Measurements from ENCODE around the gene INTU.

Gene INTU

DNA sequence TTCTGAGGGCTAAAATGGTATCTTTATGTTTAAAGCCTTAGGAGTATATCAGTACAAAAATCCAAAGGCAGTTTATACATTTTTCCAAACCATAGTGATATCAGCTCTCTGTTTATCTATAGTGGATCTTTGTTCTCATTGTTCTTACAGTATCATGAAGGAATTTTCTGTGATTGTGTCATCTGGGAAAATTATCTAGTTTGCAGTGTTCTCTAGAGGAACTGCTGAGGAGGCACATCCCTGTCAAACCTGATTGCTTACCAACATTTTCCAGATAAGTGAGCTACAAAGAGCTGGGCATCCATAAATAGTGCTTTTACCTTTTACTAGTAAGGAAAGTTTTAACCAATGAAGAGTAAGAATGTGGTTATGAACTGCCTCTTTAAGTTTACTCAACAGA, 52.5 kb downstream of the INTU start:
- no peak for DNase-seq (ENCODE audit: low read depth)
- in situ Hi-C loops (cut with HindIII; ENCODE audit: low sequenced_read_pairs), result no loop called here
- no peak overlapping the region for H3K4me3 ChIP-seq (ENCODE audit: low read depth, low read length)
- TF ChIP-seq, protein P1, sequence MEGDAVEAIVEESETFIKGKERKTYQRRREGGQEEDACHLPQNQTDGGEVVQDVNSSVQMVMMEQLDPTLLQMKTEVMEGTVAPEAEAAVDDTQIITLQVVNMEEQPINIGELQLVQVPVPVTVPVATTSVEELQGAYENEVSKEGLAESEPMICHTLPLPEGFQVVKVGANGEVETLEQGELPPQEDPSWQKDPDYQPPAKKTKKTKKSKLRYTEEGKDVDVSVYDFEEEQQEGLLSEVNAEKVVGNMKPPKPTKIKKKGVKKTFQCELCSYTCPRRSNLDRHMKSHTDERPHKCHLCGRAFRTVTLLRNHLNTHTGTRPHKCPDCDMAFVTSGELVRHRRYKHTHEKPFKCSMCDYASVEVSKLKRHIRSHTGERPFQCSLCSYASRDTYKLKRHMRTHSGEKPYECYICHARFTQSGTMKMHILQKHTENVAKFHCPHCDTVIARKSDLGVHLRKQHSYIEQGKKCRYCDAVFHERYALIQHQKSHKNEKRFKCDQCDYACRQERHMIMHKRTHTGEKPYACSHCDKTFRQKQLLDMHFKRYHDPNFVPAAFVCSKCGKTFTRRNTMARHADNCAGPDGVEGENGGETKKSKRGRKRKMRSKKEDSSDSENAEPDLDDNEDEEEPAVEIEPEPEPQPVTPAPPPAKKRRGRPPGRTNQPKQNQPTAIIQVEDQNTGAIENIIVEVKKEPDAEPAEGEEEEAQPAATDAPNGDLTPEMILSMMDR (IDR thresholded peaks at IDR 0.05; ENCODE audit: low read depth, low read length, missing control alignments), result no peak

DNA sequence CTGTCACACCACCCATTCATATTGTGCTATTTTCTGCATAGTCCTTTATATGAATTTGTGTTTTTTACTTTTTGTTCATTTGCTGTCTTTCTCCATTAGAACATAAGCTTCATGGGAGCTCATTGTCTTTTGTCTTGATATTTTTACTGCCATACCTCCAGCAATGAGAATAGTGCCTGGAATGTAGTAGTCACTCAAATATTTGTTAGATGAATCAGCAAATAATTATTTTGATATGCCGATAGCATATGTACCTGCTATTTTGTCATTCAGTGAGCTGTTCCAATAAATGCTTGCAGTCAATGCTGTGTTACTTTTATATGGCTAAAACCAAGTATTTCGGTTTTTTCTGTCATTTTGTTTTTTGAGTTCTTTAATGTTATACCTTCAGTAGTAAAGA, 53.9 kb downstream of the INTU start:
- in situ Hi-C loops (cut with HindIII; ENCODE audit: low sequenced_read_pairs), result no loop called here
- no peak for DNase-seq (ENCODE audit: low read depth)
- no peak overlapping the region for H3K4me3 ChIP-seq (ENCODE audit: low read depth, low read length)
- TF ChIP-seq, protein P1 (IDR thresholded peaks at IDR 0.05; ENCODE audit: low read depth, low read length, missing control alignments), result no peak

DNA sequence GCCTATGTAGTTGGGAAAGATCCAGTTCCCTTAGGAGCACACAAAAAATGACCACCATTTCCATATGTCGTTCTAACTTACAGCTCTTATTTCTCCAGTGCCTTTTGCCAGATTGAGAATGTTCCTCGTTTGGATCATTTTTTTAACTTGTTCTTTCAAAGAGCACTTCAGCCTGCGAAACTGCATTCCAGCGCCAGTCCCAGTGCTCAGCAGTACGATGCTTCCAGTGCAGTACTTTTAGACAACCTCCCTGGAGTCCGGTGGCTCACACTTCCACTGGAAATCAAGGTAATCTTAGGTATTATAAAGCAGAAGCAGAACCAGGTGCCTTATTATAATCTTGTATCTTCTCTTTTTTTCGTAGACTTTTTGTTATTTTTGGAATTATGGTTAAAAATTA, 54.8 kb downstream of the INTU start:
- no peak overlapping the region for H3K4me3 ChIP-seq (ENCODE audit: low read depth, low read length)
- in situ Hi-C loops (cut with HindIII; ENCODE audit: low sequenced_read_pairs), result no loop called here
- TF ChIP-seq, protein P1 (IDR thresholded peaks at IDR 0.05; ENCODE audit: low read depth, low read length, missing control alignments), result no peak
- no peak for DNase-seq (ENCODE audit: low read depth)

DNA sequence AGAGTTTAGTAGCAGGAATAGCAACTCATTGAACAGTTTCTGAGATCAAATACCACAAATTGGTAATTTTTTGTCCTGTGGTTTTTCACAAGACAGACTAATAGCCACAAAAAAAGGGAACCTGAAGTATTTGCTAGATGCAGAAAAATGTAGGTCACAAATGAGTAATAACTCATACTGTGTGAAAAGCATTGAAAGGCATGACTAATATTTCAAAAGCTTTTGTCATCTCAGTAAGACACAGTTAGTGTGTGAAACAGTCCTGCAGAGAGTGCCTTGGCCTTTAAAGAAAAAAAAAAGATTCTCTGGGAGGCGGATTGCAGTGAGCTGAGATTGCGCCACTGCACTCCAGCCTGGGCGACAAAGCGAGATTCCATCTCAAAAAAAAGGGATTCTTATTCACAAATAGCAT, 66.0 kb downstream of the INTU start:
- no peak overlapping the region for H3K4me3 ChIP-seq (ENCODE audit: low read depth, low read length)
- in situ Hi-C loops (cut with HindIII; ENCODE audit: low sequenced_read_pairs), result no loop called here
- TF ChIP-seq, protein P1 (IDR thresholded peaks at IDR 0.05; ENCODE audit: low read depth, low read length, missing control alignments), result no peak
- DNase-seq (ENCODE audit: low read depth), result peak; percentile 77

DNA sequence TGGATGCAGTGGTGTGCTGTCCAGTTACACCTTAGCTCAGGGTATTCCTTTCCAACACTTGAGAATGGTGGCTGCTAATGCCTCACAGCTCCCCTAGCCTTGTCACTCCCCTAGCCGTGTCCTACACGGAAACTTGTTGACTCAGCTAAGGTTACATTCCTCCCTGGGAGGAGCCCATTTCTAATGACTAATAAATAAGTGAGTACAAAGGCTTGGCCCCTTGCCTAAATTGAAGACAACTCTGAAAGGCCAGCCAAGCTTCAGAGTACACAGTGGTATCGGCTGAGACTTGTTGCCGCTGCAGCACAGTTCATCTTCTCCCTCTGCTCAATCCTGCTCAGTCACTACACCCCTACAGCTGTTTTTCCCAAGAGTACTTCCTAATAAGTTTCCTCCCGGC, 76.2 kb downstream of the INTU start:
- H3K4me3 ChIP-seq (ENCODE audit: low read depth, low read length), result no peak overlapping the region
- TF ChIP-seq, protein P1 (IDR thresholded peaks at IDR 0.05; ENCODE audit: low read depth, low read length, missing control alignments), result no peak
- in situ Hi-C loops (cut with HindIII; ENCODE audit: low sequenced_read_pairs), result no loop called here
- peak; percentile 28 for DNase-seq (ENCODE audit: low read depth)

DNA sequence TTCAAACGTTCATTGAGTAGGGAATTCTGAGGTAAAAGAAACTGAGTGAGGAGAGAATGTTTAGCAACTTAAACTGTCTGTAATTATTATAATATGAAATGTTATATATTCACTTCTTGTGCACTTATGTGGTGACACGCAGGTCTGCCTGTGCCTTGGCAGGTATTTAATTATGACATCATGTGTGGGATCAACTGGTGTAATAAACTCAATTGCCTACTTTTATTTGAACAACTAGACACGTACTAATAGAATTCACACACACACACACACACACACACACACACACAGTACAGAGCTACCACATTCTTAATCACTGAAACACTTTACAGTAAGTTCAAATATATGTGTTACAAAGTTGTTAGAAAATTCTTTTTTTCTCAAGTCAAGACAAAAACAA, 76.7 kb downstream of the INTU start:
- no peak for DNase-seq (ENCODE audit: low read depth)
- in situ Hi-C loops (cut with HindIII; ENCODE audit: low sequenced_read_pairs), result no loop called here
- TF ChIP-seq, protein P1 (IDR thresholded peaks at IDR 0.05; ENCODE audit: low read depth, low read length, missing control alignments), result no peak
- H3K4me3 ChIP-seq (ENCODE audit: low read depth, low read length), result no peak overlapping the region

All from astrocyte of the cerebellum (primary cell).